IPS DF 4.7 (cell line): ENCODE data around the gene LRRN4CL.
"Not testable (repeated sequence)": the region's sequence is repeated elsewhere in the genome, so short reads cannot be mapped to it uniquely, and the experiment has no call there.

ENCODE experiments used
- DNase-seq: peaks from one replicate; pipeline ENCODE4 v3.0.0-alpha.2; 2013; ENCODE audit warnings: low spot score; ENCODE audit errors: extremely low read depth

LRRN4CL gene

DNA sequence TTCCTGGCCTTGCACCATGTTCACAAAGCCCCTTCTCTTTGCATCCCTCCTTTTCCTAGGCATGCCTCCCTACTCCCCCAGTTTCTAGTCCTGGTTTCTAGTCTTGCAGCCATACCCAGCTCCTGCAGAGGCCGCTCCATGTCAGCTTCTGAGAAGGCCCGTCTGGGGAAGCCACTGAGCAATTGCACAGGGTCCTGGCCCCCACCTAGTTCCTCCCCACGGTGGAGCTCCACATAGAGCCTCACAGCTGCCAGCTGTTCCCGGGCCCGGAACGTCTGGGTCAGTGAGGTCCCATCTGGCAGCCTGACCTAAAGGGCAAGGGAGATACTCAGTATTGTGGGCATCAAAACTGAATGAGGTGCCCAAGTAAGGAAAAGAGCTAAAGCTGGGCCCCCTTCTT, 12.6 kb downstream of the LRRN4CL start:
- DNase-seq: no peak

DNA sequence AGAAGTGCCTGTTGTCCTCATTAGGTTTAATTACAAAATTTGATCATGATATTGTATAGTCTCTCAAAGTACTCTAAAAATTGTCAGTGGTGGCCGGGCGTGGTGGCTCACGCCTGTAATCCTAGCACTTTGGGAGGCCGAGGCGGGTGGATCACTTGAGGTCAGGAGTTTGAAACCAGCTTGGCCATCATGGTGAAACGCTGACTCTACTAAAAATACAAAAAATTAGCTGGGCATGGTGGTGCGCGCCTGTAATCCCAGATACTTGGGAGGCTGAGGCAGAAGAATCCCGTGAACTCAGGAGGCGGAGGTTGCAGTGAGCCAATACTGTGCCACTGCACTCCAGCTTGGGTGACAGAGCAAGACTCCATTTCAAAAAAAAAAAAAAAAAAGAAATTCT, 13.9 kb downstream of the LRRN4CL start:
- not testable (repeated sequence) for DNase-seq

DNA sequence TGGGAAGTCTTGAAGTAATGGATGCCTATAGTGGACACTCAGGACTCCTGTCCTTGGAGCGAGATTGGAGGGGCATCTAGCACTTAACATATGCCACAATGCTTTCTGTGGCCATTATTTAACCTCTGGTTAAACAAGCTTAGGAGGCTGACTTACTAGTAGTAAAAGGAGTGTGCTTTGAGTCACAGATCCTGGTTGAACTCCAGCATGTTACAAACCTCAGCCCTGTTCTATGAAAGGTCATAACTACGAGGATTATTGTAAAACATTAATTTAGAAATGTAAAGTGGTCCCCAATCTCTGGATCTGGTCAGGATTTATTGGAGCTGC, 16.2 kb downstream of the LRRN4CL start:
- no peak for DNase-seq

DNA sequence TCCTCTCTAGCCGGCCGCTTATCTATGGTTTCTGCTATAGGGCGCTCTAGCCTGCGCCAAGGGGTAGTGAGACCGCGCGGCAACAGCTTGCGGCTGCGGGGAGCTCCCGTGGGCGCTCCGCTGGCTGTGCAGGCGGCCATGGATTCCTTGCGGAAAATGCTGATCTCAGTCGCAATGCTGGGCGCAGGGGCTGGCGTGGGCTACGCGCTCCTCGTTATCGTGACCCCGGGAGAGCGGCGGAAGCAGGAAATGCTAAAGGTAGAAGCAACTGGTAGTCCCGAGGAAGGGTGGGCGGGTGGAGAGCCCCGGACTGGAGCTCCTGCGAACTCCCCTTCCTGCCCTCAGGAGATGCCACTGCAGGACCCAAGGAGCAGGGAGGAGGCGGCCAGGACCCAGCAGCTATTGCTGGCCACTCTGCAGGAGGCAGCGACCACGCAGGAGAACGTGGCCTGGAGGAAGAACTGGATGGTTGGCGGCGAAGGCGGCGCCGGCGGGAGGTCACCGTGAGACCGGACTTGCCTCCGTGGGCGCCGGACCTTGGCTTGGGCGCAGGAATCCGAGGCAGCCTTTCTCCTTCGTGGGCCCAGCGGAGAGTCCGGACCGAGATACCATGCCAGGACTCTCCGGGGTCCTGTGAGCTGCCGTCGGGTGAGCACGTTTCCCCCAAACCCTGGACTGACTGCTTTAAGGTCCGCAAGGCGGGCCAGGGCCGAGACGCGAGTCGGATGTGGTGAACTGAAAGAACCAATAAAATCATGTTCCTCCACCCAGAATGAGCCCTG, 17.5 kb downstream of the LRRN4CL start, which contains the start of the genes LBHD1 and UQCC3:
Gene LBHD1 (minus strand): TSS at position 660 of the 782 bp plus-strand sequence. CDS start 2,236 bp downstream, outside the sequence.
Gene UQCC3 (plus strand): TSS at position 66 of the 782 bp plus-strand sequence. CDS start 73 bp downstream, at position 139.
- DNase-seq: no peak

DNA sequence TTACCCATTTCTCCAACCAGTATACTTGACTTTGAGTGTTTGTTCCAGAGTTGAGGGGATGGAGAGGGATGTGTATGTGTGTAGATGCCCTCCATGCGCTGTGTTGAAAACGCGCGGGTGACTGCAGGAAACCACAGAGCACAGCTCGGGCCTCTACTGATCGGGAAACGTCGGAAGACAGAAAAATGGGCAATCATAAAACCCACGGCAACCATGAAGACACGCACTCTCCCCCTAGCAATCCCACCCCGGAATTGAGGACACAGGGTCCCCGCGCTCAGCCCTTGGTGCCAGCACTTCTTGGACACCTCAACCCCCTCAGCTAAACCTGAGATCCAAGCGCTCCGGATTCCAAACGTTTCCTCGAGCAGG, 18.1 kb downstream of the LRRN4CL start:
- no peak for DNase-seq

DNA sequence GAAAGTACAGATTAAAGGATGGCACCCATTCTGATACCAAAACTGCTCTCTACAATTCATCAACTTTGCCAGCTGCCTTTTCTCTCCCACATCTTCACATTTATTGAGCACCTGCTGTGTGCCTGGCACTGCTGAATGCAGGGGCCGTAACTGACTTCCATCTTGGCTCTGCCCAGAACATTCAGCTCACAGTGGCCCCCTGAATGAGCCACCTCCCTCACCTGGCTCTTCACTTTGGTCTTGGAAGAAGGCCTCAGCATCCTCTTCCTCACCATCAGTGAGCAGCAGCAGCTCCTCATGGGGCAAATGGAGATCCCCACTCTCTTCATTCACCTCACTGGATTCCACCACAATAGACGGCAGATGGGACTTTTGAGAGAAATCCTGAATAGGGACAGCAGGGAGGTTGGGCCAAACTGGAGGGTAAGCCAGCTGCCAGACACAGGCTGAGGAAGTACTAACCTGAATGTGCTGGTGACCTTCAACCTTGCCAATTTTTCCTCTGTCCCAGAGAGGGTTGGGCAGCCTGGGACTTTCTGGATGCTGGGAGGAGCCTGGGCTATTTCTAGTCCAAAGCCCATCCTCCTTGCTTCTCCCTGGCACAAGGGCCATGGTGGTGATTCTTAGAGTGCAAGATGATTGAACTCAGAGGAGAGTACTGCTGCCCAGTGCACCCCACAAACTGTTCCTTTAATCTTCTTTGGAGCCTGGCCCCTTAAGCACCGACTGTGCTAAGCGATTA, 19.7 kb downstream of the LRRN4CL start:
- DNase-seq: no peak

DNA sequence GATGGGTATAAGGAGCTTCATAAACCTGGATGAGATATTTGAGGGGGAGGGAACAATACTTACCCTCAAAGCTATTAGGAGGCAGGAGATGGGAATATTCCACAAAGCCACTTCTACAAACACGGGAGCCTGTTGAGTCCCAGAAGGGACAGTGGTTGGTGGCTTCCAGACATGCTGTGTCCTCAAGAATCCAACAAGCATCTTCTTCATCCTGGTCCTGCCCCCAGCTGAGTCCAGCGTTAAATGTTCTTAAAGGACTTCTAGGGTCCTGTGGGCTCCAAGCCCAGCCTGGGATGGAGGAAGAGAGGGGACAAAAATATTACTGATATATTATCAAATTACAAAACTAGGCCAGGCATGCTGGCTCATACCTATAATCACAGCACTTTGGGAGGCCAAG, 21.9 kb downstream of the LRRN4CL start:
- no peak for DNase-seq

DNA sequence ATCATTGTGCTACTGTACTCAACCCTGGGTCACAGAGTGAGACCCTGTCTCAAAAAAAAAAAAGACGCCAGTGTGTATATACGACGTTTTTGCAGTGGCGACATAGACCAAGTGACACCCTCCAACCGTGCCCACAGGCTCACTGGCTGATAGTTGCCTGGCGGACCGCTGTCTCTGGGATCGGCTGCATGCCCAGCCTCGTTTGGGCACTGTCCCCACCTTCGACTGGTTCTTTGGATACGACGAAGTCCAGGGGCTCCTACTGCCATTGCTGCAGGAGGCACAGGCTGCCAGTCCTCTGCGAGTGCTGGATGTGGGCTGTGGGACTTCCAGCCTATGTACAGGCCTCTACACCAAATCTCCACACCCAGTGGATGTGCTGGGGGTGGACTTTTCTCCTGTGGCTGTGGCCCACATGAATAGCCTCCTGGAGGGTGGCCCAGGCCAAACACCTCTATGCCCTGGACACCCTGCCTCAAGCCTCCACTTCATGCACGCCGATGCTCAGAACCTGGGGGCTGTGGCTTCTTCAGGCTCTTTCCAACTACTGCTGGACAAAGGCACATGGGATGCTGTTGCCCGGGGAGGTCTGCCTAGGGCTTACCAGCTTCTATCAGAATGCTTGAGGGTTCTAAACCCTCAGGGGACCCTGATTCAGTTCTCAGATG, 22.9 kb downstream of the LRRN4CL start:
- DNase-seq: no peak

DNA sequence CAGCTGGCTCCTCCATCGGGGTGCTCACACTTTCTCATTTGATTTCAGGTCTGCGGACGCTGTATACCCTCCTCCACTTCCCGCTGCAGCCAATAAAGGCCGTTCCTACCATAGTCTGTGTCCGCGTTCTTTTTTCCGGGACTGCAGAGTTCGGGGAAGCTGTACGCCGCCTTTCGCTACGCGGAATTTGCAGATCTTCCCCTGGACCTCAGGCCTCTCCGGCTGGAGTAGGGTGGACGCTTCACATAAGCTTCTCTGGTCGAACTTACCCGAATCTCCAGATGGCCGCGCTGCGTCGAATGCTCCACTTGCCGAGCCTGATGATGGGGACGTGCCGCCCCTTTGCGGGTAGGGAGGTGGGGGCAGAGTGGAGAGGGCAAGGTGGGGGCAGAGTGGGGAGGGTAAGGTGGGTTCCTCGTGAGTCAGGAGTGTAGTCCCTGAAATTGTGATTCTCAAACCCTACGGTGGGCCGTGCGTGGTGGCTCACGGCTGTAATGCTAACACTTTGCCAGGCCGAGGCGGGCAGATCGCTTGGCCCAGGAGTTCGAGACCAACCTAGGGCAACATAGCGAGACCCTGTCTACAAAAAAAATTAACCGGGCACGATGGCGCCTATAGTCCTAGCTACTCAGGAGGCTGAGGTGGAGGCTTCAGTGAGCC, 23.6 kb downstream of the LRRN4CL start:
- DNase-seq: no peak

DNA sequence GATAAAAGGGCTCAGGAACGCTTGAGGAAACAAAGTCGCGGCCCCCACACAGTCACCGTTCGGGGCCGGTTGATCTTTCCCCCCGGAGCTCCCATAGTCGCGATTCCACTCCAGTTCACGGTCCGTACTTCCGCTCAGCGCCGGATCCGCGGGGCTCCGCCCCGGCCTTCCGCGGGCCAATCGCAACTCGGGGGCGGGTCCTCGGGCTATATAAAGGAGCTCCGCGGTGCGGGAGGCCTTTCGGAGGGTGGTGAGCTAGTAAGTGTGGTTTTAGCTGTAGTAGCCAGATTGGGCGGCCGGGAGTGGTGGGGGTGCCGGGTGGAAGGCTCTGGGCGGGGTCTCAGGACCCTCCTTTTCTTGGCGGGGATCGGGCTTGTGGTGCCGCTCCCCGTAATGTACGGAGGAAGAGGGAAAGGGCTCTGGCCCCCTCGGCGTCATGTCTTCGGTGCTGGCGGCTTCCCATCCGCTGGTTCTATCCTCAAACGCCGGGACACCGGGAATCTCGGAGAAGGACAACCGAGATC, 24.2 kb downstream of the LRRN4CL start, which contains the start of the genes C11orf98 and CSKMT:
Gene C11orf98 (minus strand): TSS at position 136 of the 524 bp plus-strand sequence. CDS start 41 bp downstream, at position 95.
Gene CSKMT (plus strand): TSS at position 238 of the 524 bp plus-strand sequence. CDS start 568 bp downstream, outside the sequence.
- DNase-seq: no peak

DNA sequence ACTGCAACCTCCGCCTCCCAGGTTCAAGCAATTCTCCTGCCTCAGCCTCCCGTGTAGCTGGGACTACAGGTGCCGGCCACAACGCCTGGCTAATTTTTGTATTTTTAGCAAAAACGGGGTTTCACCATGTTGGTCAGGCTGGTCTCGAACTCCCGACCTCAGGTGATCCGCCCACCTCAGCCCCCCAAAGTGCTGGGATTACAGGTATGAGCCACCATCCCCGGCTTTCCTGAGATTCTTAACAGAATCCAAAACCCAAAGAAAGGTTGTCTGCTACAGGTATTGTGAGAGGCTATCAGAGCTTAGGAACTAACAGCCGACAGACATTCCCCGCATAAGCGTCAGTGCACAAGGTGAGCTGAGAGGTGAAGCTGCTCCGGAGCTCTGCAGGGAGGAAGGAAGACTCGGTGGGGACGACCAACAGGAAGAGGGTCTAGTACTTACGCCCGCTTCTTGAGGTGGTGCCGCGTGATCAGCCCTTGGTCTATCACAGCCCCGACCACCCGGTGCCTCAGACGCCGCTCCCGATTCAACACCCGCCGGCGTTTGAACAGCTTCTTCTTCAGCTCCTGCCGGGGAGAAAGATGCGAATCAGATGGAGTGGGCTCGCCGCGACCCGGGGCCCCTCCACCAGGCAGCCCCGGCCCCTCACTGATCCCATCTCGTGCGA, 24.8 kb downstream of the LRRN4CL start:
- DNase-seq: no peak

DNA sequence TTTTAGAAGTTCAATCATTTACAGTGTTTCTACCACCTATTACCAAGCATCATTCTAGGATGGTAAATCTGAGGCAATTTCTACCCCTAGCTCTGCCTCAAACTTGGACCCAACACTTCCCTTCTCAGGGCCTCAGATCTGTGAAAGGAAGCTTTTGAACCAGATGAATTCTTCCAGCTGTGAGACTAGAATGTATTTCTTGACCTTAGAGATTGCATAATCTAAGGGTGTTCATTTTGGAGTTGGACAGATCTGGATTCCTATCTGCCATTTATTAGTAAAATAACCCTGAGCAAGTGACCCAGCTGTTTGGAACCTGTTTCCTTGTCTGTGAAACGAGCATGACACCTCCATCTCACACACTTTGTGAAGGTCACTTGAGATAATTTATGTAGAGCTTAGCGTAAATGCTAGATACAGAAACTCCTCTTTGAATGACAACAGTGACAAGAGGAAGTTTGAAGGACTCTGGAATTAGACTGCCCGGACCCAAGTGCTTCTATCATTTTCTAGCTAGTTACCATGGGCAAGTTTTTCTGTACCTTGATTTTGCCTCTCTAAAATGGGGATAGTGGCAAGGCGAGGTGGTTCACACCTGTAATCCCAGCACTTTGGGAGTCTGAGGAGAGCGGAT, 32.4 kb downstream of the LRRN4CL start:
- no peak for DNase-seq

DNA sequence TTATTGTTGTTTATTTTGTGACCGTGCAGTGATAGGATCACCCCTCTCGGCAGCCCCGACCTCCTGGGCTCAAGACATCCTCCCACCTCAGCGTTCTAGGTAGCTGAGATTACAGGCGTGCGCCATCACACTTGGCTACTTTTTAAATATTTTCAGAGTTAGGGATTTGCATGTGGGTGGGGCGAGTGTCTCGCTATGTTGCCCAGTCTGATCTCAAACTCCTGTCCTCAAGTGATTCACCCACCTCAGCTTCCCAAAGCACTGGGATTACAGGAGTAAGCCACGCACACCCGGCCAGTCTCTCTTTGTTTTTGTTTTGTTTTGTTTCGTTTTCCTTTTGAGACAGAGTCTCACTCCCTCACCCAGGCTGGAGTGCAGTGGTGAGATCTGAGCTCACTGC, 35.0 kb downstream of the LRRN4CL start:
- no peak for DNase-seq

DNA sequence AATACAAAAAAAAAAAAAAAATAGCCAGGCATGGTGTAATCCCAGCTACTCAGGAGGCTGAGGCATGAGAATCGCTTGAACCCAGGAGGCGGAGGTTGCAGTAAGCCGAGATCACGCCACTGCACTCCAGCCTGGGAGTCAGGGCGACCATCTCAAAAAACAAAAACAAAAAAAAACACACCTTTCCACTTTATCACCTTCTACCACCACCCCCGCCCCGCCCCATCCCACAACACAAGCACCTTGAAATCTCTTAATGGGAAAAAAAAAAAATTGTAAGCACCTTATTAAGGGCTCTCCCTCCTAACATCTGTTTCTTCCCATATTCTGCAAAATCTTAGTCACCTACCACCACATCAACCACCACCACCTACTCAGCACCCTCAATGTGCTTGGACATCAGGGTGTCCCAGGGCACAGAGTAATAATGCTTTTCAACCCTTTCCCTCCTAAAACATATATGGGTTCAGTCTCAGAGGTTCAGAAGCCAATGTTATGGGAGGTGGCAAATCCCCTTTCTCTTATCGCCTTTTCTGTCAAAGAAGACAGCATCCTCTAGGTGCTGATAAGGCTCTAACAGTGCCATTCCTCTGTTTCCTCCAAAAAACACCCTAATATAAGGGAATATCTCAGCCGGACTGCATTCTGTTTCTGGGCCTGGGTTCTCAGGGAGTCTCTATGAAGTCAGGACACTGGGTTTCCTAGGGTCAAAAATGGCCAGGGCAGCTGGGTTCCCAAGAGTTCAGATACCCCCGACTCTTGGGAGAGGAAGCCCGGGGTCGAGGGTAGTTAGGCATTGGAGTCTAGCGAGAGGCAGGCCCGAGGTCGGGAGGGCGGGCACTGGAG, 36.9 kb downstream of the LRRN4CL start:
- DNase-seq: no peak

DNA sequence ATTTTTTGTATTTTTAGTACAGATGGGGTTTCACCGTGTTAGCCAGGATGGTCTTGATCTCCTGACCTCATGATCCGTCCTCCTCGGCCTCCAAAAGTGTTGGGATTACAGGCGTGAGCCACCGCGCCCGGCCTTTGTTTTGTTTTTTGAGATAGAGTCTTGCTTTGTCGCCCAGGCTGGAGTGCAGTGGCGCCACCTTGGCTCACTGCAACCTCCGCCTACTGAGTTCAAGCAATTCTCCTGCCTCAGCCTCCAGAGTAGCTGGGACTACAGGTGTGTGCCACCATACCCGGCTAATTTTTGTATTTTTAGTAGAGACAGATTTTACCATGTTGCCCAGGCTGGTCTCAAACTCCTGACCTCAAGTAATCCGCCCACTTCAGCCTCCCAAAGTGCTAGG, 39.0 kb downstream of the LRRN4CL start:
- not testable (repeated sequence) for DNase-seq

DNA sequence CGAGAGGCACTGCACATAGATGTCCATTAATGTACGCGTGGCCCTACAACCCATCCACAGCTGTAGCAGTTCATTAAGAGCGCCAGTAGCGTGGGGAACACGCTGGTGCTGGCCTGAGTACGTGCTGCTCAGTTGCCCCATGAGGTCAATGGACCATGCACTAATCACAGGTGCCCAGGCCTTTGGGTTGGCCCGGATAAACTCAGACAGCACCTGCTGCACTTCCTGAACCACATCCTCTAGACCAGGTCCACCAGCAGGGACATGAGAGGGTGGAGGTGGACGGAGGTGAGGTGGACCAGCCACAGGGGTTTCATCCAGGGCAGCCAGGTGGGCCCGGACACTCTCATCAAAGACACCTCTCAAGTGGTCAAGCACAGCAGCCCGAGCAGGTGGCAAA, 39.8 kb downstream of the LRRN4CL start:
- DNase-seq: no peak

DNA sequence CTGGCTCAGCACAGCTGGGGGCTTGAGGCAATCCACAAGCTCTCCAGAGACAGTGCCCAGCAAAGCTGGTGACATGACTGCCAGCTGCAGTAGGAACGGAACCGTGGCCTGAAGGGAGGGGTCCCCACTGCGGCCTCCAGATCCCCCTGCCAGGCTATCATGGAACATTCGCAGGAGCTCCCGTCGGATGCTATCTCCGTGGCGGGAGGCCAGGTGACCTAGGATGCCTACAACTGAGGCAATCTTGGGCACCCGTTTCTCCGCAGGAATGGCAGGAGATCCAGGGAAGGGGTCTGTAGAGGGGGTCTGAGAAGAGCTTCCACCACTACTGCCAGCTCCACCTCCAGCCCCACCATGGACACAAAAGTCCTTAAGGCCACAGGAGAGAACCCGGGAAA, 40.4 kb downstream of the LRRN4CL start:
- DNase-seq: no peak

DNA sequence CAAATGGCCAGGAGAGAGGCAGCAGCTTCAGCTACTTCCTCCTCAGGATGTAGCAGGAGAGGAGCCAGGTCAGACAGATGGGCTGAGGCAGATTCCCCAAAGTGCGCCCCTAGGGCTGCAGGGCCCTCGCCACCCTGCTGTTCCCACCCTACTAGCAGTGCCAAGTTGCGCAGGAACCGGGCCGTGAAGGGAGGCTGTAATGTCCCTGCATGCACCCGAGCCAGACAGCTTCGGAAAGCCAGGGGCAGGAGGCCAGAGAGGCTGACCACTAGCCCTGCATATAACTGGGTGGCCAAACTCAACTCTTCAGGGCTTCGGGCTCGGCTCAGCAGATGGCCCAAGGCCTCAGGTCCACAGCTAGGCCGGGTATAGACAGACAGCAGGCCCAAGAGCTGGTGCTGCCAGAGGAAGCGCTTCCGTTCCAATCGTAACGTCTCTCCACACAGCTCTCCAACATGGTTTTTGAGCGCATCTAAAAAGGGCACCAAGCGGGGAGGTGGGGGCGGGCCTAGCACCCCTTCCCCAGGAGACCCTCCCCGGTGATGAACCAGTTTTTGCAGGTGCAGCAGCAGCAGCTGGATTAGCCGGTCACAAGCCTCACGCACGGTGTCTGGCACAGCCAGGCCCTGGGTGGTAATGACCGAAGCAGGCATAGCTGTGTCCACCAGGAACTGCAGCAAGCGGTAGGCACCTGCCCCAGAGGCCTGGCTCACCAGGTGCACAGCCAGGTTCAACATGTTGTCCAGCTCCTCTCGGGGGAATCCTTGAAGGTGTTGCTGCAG, 41.0 kb downstream of the LRRN4CL start:
- no peak for DNase-seq
